Osteocyte (in vitro differentiated cells): ENCODE measurements around the gene DYNLT4. TPM values are rescaled to one million over a fixed set of nuclear protein-coding genes. Genes with fewer than 3 reads are reported as not detected.
A peak's percentile ranks its signal among the peaks of the same experiment; 100 is the strongest.

Experiments used
- DNase-seq: peaks from one replicate; pipeline ENCODE4 v3.0.0; 2021; ENCODE audit warnings: mixed read lengths; ENCODE audit not compliant: unreplicated experiment; ENCODE audit errors: extremely low spot score
- H3K27ac Mint-ChIP-seq: one replicate; pipeline ENCODE4 v1.8.0; 2021; ENCODE audit warnings: mild to moderate bottlenecking, mixed read lengths; ENCODE audit not compliant: unreplicated experiment
- H3K27me3 Mint-ChIP-seq: one replicate; pipeline ENCODE4 v1.8.0; 2021; ENCODE audit warnings: mixed read lengths; ENCODE audit not compliant: unreplicated experiment
- H3K36me3 Mint-ChIP-seq: one replicate; pipeline ENCODE4 v1.8.0; 2021; ENCODE audit warnings: mixed read lengths; ENCODE audit not compliant: unreplicated experiment
- H3K4me1 Mint-ChIP-seq: one replicate; pipeline ENCODE4 v1.8.0; 2021; ENCODE audit warnings: mixed read lengths; ENCODE audit not compliant: unreplicated experiment
- H3K4me3 Mint-ChIP-seq: one replicate; pipeline ENCODE4 v1.8.0; 2021; ENCODE audit warnings: mild to moderate bottlenecking, moderate library complexity, mixed read lengths; ENCODE audit not compliant: unreplicated experiment
- H3K9me3 Mint-ChIP-seq: one replicate; pipeline ENCODE4 v1.8.0; 2021; ENCODE audit warnings: mixed read lengths; ENCODE audit not compliant: unreplicated experiment
- CTCF ChIP-seq: fragments of 200-600 bp; sonication (generic); IDR thresholded peaks from 2 replicates; pipeline ENCODE4 v1.5.0; 2021; ENCODE audit warnings: antibody characterized with exemption, mild to moderate bottlenecking, moderate library complexity
- total RNA-seq: library from RNA; stranded (reverse); gene quantifications from 2 replicates; pipeline ENCODE4 v1.2.1, GENCODE V29; 2021

The DYNLT4 gene
- total RNA-seq, 1 donor from 2014 or later = 0.48 TPM

- DNase-seq = no peak
- H3K9me3 Mint-ChIP-seq = no peaks in the 10 kb centered on the region
These were observed 42.5 kb upstream of the DYNLT4 start for GRCh38 chr1:44849575-44850132.

GRCh38 chr1:44848456-44849181 lies 41.5 kb upstream of the DYNLT4 start:
- Mint-ChIP-seq H3K9me3 (no peaks in the 10 kb centered on the region), H3K4me1 (peaks cover 2% of the 10 kb centered on the region), H3K27me3 (no peaks in the 10 kb centered on the region), H3K4me3 (no peak overlapping the region), H3K36me3 (peaks cover 13% of the 10 kb centered on the region), H3K27ac (no peak overlapping the region)
- no peak for DNase-seq
- TF ChIP-seq CTCF = no peak

More at GRCh38 chr1:44849575-44850132, 42.5 kb upstream of the DYNLT4 start:
- Mint-ChIP-seq H3K36me3 (peaks cover 17% of the 10 kb centered on the region), H3K27me3 (no peaks in the 10 kb centered on the region), H3K4me3 (no peak overlapping the region), H3K4me1 (peaks cover 2% of the 10 kb centered on the region), H3K27ac (no peak overlapping the region)
- TF ChIP-seq CTCF = no peak

- no peak for DNase-seq
- no peak overlapping the region for H3K4me3 Mint-ChIP-seq
- H3K27ac Mint-ChIP-seq = no peak overlapping the region
- no peaks in the 10 kb centered on the region for H3K27me3 Mint-ChIP-seq
- H3K4me1 Mint-ChIP-seq = peaks cover 2% of the 10 kb centered on the region
- no peaks in the 10 kb centered on the region for H3K9me3 Mint-ChIP-seq
- TF ChIP-seq CTCF = no peak
- peaks cover 9% of the 10 kb centered on the region for H3K36me3 Mint-ChIP-seq
These were observed 40.7 kb upstream of the DYNLT4 start for GRCh38 chr1:44847845-44848244.

GRCh38 chr1:44846985-44847384 lies 39.8 kb upstream of the DYNLT4 start:
- Mint-ChIP-seq H3K4me1 (peaks cover 5% of the 10 kb centered on the region), H3K27ac (no peak overlapping the region), H3K36me3 (peaks cover 6% of the 10 kb centered on the region), H3K9me3 (no peaks in the 10 kb centered on the region), H3K4me3 (no peak overlapping the region), H3K27me3 (no peaks in the 10 kb centered on the region)
- TF ChIP-seq CTCF = no peak
- no peak for DNase-seq

GRCh38 chr1:44842862-44843655 lies 35.9 kb upstream of the DYNLT4 start, which contains the start of gene PTCH2:
PTCH2 (minus strand) TSS chr1:44843253; CDS start chr1:44842932, 321 bp downstream.
- Mint-ChIP-seq H3K9me3 (no peaks in the 10 kb centered on the region), H3K36me3 (peaks cover 2% of the 10 kb centered on the region), H3K4me1 (peaks cover 12% of the 10 kb centered on the region), H3K27me3 (no peaks in the 10 kb centered on the region), H3K27ac (peak within 1 kb of the TSS; percentile 34), H3K4me3 (peak within 1 kb of the TSS; percentile 69)
- no peak for TF ChIP-seq CTCF
- peak; percentile 91 for DNase-seq
